Ishikawa (cell line): Measurements from ENCODE around the gene KDM8.

Experiments used
- CEBPB ChIP-seq: IDR thresholded peaks from 2 replicates; pipeline ENCODE4 v1.6.1; 2012
- CREB1 ChIP-seq: IDR thresholded peaks from 2 replicates; pipeline ENCODE4 v1.6.1; 2012; ENCODE audit warnings: low read depth
- EP300 ChIP-seq: IDR thresholded peaks from 2 replicates; pipeline ENCODE4 v1.6.1; 2012; ENCODE audit warnings: borderline replicate concordance
- FOXM1 ChIP-seq: IDR thresholded peaks from 2 replicates; pipeline ENCODE4 v1.6.1; 2012; ENCODE audit warnings: low read depth, borderline replicate concordance
- NFIC ChIP-seq: IDR thresholded peaks from 2 replicates; pipeline ENCODE4 v1.6.1; 2012
- RAD21 ChIP-seq: IDR thresholded peaks from 2 replicates; pipeline ENCODE4 v1.6.1; 2012; ENCODE audit warnings: low read depth
- TAF1 ChIP-seq: IDR thresholded peaks from 2 replicates; pipeline ENCODE4 v1.6.1; 2012; ENCODE audit warnings: low read depth, mild to moderate bottlenecking
- TCF12 ChIP-seq: IDR thresholded peaks from 2 replicates; pipeline ENCODE4 v1.6.1; 2012; ENCODE audit warnings: low read depth
- TEAD4 ChIP-seq: IDR thresholded peaks from 2 replicates; pipeline ENCODE4 v1.6.1; 2012
- USF1 ChIP-seq: IDR thresholded peaks from 2 replicates; pipeline ENCODE4 v1.6.1; 2012
- YY1 ChIP-seq: IDR thresholded peaks from 2 replicates; pipeline ENCODE4 v1.6.1; 2012; ENCODE audit warnings: low read depth
- ZBTB7A ChIP-seq: IDR thresholded peaks from 2 replicates; pipeline ENCODE4 v1.6.1; 2012; ENCODE audit warnings: low read depth
- TF ChIP-seq, protein P1 (sequence below): IDR thresholded peaks from 2 replicates; pipeline ENCODE4 v1.6.1; 2012
- TF ChIP-seq, protein P2 (sequence below): IDR thresholded peaks from 2 replicates; pipeline ENCODE4 v1.6.1; 2012; ENCODE audit warnings: low read depth, mild to moderate bottlenecking

GRCh38 chr16:27270349-27270748 is 67.0 kb downstream of the KDM8 start:
- TF ChIP-seq FOXM1 (no peak), YY1 (no peak), RAD21 (no peak), EP300 (no peak), ZBTB7A (no peak), CREB1 (no peak), CEBPB (no peak), TAF1 (no peak), USF1 (no peak), TCF12 (no peak), NFIC (no peak), TEAD4 (no peak)
- TF ChIP-seq, protein P1, sequence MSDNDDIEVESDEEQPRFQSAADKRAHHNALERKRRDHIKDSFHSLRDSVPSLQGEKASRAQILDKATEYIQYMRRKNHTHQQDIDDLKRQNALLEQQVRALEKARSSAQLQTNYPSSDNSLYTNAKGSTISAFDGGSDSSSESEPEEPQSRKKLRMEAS, result no peak
- TF ChIP-seq, protein P2, sequence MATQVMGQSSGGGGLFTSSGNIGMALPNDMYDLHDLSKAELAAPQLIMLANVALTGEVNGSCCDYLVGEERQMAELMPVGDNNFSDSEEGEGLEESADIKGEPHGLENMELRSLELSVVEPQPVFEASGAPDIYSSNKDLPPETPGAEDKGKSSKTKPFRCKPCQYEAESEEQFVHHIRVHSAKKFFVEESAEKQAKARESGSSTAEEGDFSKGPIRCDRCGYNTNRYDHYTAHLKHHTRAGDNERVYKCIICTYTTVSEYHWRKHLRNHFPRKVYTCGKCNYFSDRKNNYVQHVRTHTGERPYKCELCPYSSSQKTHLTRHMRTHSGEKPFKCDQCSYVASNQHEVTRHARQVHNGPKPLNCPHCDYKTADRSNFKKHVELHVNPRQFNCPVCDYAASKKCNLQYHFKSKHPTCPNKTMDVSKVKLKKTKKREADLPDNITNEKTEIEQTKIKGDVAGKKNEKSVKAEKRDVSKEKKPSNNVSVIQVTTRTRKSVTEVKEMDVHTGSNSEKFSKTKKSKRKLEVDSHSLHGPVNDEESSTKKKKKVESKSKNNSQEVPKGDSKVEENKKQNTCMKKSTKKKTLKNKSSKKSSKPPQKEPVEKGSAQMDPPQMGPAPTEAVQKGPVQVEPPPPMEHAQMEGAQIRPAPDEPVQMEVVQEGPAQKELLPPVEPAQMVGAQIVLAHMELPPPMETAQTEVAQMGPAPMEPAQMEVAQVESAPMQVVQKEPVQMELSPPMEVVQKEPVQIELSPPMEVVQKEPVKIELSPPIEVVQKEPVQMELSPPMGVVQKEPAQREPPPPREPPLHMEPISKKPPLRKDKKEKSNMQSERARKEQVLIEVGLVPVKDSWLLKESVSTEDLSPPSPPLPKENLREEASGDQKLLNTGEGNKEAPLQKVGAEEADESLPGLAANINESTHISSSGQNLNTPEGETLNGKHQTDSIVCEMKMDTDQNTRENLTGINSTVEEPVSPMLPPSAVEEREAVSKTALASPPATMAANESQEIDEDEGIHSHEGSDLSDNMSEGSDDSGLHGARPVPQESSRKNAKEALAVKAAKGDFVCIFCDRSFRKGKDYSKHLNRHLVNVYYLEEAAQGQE, result no peak
